ENCODE results near the gene PSMD6.

Gene PSMD6

GRCh38 chr3:64008017-64008416, 15.3 kb downstream of the PSMD6 start:
- DNase-seq, result no peak

GRCh38 chr3:64003589-64003988, 19.7 kb downstream of the PSMD6 start:
- DNase-seq, result no peak

GRCh38 chr3:64002233-64002632, 21.1 kb downstream of the PSMD6 start:
- DNase-seq, result no peak

GRCh38 chr3:64000453-64001055, 22.7 kb downstream of the PSMD6 start:
- no peak for DNase-seq

GRCh38 chr3:63998852-63999754, 24.2 kb downstream of the PSMD6 start:
- no peak for DNase-seq

GRCh38 chr3:63995086-63995485, 28.2 kb downstream of the PSMD6 start:
- DNase-seq, result no peak

GRCh38 chr3:63993653-63994079, 29.6 kb downstream of the PSMD6 start:
- peak; percentile 41 for DNase-seq

- DNase-seq, result no peak
These were observed 30.6 kb downstream of the PSMD6 start for GRCh38 chr3:63992516-63993209.

GRCh38 chr3:63991666-63992065, 31.6 kb downstream of the PSMD6 start:
- no peak for DNase-seq

GRCh38 chr3:63990733-63991132, 32.6 kb downstream of the PSMD6 start:
- DNase-seq, result no peak

GRCh38 chr3:63990204-63990603, 33.1 kb downstream of the PSMD6 start:
- no peak for DNase-seq

- DNase-seq, result no peak
These were observed 34.4 kb downstream of the PSMD6 start for GRCh38 chr3:63988943-63989342.

GRCh38 chr3:63986831-63987230, 36.5 kb downstream of the PSMD6 start:
- no peak for DNase-seq

- no peak for DNase-seq
These were observed 37.1 kb downstream of the PSMD6 start for GRCh38 chr3:63986146-63986545.

GRCh38 chr3:63984391-63984790, 38.9 kb downstream of the PSMD6 start:
- no peak for DNase-seq

- no peak for DNase-seq
These were observed 41.3 kb downstream of the PSMD6 start for GRCh38 chr3:63981980-63982379.

- DNase-seq, result no peak
These were observed 42.3 kb downstream of the PSMD6 start for GRCh38 chr3:63980830-63981498.

GRCh38 chr3:63980019-63980418, 43.3 kb downstream of the PSMD6 start:
- DNase-seq, result no peak

GRCh38 chr3:63979093-63979885, 44.0 kb downstream of the PSMD6 start:
- DNase-seq, result no peak

- no peak for DNase-seq
These were observed 45.4 kb downstream of the PSMD6 start for GRCh38 chr3:63977893-63978292.

- no peak for DNase-seq
These were observed 46.5 kb downstream of the PSMD6 start for GRCh38 chr3:63976872-63977200.

- no peak for DNase-seq
These were observed 47.0 kb downstream of the PSMD6 start for GRCh38 chr3:63976161-63976871.
